Dermis microvascular lymphatic vessel endothelial cell (primary cell): ENCODE results near the gene ACOT8. TPM values are rescaled to one million over a fixed set of nuclear protein-coding genes. Genes with fewer than 3 reads are reported as not detected.
A peak's percentile ranks its signal among the peaks of the same experiment; 100 is the strongest.
"Not testable (repeated sequence)": the region's sequence is repeated elsewhere in the genome, so short reads cannot be mapped to it uniquely, and the experiment has no call there.

Source experiments
- DNase-seq, 2 donors: peaks; one replicate each; pipeline versions ENCODE4 v3.0.0 to v3.0.0-alpha.2; 2010; ENCODE audit warnings: low read depth in 2 of 2
- total RNA-seq: library from RNA; depleted of rRNA; stranded (reverse); fragments of >200 nt; gene quantifications from 2 replicates; pipeline ENCODE4 v1.2.1, GENCODE V29; 2014

ACOT8 gene
- total RNA-seq, 1 donor from 2014 or later, result 26.8 TPM

DNA sequence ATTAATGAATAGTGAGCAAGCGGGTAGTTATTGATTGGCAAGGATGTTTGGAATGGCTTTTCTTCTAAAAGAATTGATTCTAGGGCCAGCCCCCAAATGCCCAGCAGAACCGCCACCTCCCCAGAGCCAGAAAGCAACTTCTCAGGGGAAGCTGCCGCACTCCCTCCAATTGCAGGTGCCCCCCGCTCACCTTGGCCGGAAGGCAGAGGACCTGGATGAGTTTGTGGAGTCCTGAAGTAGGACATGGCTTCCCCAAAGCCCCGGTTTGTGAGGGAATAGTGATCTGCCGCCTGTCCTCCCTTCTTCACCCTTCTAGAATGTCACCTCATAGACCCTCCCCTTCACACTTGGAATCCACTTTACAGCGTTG lies 30.1 kb upstream of the ACOT8 start, which contains the start of gene SPATA25:
Gene SPATA25, minus strand, starts transcription at position 277 of the 370 bp plus-strand sequence. Its CDS starts 32 bp downstream, at position 245.
- no peak for DNase-seq

DNA sequence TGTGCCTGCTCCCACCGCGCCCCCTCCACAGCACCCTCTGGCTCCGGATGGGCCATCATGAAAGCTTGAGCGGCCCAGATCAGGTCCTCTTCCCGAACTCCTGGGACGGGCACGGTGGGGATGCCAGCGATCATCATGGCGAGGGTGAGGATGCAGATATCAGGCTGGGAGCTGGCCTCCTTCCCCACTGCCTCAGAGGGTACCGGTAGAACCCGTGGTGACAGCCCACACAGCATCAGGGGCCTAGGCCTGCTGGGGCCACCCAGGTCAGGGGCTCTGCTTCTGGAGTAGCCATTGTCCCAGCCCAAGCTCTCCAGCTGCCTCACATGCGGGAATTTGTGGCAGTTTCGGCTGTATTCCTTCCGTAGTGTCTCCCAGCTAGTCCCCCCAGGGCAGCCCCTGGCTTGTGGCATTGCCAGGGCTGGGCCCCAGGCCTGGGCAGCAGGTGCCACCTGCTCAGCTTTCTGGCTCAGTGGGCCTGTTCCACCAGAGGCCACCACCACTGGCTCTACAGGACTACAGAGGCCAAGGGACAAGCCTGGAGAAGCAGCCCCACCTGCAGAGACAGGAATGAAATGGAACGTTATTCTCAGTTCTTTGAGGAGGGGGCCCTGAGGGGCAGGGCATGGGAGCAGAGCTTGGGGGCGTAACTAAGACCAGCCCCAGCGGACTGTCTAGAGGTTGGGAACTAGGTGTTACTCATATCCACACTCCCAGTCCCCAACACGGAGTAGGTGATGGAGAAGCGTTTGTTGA lies 29.6 kb upstream of the ACOT8 start:
- DNase-seq, result no peak

DNA sequence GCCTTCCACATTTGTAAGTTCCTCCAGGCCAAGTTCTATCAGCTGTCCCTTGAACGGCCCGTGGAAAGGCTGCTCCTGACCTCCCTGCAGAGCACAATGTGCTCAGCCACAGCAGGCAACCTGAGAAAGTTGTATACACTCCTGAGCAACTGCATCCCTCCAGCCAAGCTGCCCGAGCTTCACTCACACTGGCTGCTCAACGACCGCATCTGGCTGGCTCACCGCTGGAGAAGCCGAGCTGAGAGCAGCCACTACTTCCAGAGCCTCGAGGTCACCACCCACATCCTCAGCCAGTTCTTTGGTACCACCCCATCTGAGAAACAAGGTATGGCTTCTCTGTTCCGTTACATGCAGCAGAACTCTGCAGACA lies 25.9 kb upstream of the ACOT8 start:
- DNase-seq, result no peak

DNA sequence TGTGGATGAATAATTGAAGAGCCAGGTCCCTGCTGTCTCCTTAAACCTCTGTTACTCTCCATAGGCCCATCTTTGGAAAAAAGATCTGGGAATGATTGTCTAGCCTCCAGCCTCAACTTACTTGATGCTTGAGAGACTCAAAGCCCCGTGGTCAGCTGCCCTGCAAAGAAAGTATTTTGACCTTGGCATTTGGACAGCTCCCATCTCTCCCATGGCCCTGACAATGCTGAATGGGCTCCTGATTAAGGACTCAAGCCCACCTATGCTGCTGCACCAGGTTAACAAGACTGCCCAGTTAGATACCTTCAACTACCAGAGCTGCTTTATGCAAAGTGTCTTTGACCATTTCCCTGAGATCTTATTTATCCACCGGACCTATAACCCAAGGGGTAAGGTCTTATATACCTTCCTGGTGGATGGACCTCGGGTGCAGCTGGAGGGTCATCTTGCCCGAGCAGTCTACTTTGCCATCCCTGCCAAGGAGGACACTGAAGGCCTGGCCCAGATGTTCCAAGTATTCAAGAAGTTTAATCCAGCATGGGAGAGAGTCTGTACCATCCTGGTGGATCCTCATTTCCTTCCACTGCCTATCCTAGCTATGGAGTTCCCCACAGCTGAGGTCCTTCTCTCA lies 25.4 kb upstream of the ACOT8 start:
- no peak for DNase-seq

DNA sequence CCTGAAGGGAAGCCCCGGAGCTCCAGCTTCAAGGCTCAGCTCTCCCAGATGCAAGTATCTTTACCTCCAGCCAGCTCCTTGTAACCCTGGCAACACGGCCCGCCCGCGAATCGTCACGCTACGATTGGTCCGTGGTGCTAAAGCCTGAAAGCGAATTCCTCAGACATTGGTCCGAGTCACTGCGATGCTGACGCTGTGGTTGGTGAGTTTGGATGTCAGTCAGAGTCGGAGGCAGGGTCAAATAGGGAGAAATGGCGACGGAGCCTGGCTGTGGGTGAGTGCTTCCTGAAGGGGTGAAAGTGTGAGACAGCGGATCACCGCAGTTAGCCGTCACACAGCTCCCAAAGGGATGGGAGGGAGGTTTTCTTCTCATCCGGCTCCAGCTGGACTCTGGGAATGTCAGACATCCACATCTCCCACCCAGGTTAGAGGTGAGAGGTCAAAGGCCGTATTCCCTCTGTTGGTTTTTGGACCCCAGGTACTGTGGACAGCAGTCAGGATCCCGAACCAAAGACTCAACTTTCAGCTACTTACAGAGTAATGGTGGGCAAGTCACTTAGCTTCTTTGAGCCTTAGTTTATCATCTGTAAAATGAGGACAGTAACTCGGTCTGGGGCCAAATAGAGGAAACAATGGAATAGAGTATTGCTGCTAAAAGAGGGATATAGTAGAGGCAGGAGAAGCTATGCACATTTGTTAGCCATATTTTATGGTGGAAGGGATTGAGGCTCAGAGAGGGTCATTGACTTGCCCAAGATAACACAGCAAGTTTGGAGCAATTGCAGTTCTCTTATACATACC lies 24.0 kb upstream of the ACOT8 start, which contains the start of gene ZSWIM1:
Gene ZSWIM1, plus strand, starts transcription at position 240 of the 801 bp plus-strand sequence. CDS start 1,366 bp downstream, outside the sequence.
- DNase-seq, result peak; percentile 99

DNA sequence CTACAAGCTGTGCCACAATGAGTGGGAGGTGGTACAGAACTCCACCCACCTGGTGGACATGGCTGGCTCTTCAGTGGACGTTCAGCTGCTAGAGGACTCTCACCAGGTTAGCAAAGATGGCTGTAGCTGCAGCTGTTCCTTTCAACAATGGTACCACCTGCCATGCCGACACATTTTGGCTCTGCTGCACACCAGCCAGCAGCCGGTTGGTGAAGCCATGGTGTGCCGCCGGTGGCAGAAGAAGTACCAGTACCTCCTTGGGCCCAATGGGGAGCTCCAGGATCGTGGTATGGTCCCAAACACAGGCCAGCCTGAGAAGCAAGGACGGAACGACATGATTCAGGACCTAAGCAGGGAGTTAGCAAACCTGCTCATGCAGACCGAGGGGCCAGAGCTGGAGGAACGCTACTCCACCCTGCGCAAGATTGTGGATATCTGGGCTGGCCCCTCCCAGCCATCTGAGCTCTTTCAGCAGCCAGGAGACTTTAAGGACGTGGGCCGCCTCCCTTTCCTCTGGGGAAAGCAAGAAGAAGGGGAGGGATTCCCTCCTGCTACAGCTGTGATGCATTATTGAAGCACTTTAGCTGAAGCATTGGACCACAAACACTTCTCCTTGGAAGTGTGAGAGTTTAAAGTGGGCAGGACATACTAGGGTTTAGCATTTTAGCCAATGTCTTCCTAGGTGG lies 21.0 kb upstream of the ACOT8 start:
- no peak for DNase-seq

DNA sequence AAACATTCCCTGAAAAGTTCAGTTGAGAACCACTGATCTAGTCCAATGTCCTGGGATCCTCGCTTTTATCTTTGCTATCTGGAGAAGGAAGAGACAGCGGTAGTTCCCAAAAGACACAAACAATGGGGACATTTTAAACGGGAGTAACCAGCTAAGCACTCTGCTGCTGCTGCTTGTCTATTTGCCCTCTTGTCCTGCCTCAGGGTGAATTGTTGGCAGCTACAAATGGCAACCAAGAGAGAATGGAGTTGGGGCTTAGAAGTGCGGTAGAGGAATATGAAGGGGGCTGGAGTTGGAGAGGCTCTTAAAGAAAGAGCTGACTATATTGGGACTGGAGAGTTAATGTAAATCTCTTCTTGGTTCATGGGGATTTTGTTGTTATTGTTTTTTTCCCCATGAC lies 17.4 kb upstream of the ACOT8 start:
- DNase-seq, result no peak

DNA sequence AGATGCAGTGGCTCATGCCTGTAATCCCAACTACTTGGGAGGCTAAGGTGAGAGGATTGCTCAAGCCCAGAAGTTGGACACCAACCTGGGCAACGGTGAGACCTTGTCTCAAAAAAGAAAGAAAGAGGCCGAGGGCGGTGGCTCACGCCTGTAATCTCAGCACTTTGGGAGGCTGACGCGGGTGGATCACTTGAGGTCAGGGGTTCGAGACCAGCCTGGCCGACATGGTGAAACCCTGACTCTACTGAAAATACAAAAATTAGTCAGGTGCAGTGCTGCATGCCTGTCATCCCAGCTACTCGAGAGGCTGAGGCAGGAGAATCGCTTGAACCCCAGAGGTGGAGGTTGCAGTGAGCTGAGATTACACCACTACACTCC lies 16.9 kb upstream of the ACOT8 start:
- DNase-seq, result not testable (repeated sequence)

DNA sequence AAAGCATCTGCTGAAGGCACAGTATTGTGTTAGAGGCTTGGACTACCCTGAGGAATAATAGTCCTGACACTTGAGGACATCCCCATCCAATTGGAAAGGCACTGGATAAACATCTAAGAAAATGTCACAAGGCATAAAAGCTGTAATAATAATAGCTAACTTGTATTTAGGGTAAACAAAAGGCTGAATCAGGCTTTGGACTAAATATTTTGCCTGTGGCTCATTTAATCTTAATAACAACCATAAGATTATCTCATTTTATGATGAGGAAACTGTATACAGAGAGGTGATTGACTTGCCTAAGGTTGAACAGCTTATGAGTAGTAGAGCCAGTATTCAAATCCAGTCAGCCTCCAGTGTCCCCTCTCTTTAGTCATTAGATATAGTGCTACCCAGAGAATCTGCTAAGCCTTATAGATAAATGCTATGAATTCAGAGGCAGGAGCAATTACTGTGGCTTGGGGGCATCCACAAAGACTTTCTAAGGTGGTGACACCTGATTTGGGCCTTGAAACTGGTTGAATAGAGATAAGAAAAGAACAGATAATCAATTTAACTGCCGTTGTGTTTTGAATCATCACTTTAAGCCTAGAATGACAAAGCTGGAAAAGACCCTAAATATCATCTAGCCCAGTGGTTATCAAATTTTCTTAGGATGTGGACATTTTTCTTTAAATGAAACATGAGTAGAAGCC lies 16.4 kb upstream of the ACOT8 start:
- no peak for DNase-seq

DNA sequence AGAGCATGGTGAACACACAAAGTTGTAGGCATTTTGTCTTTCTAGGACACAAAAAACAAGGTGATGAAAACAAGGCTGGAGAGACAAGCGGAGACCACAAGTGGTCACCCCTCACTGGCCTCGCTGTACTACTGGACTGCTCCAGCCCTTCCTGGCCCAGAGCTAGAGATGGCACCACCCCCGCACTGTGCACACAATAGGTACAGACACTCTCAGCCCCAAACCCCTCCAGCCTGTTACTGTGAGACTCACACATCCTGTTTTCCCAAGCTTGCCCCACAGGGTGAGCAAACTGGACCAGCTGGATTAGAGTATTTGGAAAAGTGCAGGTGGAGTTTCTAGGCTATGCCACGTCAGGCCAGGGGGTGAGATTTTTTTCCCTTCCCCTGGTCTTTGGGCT lies 15.4 kb upstream of the ACOT8 start:
- peak in 1 of 2 donors; percentile 33 for DNase-seq

DNA sequence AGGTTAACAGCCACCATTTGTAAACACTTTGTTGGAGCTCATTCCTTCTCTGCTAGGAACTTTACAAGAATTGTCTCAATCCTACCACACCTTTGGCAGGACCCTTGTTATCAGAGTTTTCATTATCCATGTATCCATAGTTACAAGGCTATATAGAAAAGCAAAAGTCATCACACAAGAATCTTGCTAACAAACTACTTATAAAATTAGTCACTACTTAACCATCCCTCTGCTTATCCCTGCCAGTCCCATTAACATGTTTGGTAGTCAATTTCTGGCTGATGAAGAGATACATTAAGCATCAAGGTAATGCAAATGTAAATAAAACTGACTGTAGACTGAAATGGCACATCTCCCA lies 10.6 kb upstream of the ACOT8 start:
- DNase-seq, result no peak

DNA sequence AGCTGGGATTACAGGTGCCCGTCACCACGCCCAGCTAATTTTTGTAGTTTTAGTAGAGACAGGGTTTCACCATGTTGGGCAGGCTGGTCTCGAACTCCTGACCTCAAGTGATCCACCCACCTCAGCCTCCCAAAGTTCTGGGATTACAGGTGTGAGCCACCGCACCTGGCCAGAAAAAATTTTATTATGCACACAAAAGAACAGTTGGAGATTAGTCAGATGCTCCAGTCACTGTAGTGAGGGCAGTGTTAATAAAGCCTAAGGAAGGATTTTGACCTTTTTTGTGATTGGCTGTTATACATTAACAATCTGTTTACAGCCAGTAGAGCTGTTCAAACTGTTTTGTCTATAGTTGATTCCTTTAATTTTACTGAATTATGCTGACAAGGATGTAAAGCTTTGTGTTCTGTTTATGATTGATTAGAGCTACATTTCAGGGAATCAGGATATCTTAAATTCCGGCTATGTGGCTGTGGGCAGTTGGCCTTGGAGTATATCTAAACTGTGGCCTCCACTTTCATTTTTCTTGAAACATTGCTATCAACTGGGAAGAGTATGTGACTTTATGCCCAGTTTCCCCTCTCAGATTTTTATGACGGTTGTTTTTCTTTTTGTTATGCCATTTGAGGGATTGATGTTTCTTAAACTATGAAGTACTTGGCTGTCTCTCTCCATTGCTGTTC lies 10.1 kb upstream of the ACOT8 start:
- no peak for DNase-seq

DNA sequence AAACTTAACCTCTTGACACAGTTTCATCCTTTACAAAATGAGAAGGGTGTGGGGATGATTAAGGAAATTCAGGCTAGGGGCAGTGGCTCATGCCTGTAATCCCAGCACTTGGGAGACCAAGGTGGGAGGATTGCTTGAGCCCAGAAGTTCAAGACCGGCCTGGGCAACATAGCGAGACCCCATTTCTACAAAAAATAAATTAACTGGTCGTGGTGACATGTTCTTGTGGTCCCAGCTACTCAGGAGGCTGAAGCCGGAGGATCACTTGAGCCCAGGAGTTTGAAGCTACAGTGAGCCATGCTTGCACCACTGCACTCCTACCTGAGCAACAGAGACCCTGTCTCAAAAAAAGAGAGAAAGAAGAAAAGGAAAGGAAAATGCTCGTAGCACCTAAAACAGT lies 9.3 kb upstream of the ACOT8 start:
- DNase-seq, result no peak

DNA sequence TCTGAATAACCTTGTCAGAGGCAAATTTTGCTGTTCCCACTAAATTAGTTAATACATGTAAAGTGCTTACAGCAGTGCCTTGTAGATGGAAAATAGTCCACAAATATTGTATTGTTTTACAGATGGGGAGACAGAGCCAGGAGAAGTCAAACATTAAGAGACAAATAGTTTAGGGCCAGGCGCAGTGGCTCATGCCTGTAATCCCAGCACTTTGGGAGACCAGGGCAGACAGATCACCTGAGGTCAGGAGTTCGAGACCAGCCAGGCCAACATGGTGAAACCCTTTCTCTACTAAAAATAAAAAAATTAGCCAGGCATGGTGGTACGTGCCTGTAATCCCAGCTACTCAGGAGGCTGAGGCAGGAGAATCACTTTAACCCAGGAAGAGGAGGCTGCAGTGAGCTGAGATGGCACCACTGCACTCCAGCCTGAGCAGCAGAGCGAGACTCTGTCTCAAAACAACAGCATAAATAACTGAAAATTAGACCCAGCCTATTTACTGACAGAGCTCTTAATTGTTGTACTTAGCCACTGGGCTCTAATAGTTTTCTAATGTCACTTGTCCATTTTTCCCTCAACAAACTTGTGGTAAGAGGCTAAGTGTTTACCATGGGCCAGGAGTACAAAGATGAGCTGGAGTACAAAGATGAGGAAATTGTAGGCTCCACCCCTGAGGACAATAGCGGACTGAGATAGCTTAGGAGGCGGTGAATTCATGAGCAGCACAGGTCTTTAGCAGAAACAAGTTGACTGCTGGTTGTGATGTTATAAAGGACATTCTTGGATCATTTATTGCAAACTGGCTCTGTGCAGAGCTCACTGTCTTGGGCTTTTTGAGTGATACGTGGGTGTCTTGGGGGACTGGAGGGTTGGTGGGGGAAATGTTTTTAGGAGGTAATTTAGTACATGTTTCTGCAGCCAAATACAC lies 6.6 kb upstream of the ACOT8 start:
- DNase-seq, result no peak

DNA sequence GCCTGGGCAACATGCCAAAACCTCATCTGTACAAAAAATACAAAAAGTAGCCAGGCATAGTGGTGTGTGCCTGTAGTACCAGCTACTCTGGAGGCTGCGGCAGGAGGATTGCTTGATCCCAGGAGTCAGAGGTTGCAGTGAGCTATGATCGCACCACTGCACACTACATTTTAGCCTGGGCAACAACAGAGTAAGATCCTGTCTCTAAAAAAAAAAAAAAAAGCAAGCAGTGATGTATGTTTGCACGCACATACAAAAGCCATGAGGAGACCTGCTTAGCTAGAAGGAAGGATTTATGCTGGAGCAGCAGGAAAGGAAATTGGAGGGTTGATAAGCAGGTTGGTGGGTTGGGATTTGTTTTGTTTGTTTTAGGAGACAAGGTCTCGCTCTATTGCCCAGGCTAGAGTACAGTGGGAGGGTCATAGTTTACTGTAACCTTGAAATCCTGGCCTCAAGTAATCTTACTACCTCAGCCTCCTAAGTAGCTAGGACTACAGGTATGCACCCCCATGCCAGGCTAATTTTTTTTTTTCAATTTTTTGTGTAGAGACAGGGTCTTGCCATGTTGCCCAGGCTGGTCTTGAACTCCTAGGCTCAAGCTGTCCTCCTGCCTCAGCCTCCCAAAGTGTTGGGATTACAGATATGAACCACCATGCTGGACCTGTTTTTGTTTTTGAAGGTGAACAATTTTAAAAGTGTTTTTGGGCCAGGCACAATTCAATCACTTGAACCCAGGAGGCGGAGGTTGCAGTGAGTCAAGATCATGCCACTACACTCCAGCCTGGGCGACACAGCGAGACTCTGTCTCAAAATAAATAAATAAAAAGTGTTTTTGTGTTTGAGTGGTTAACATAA lies 4.3 kb upstream of the ACOT8 start:
- peak; percentile 23 to 63 for DNase-seq

DNA sequence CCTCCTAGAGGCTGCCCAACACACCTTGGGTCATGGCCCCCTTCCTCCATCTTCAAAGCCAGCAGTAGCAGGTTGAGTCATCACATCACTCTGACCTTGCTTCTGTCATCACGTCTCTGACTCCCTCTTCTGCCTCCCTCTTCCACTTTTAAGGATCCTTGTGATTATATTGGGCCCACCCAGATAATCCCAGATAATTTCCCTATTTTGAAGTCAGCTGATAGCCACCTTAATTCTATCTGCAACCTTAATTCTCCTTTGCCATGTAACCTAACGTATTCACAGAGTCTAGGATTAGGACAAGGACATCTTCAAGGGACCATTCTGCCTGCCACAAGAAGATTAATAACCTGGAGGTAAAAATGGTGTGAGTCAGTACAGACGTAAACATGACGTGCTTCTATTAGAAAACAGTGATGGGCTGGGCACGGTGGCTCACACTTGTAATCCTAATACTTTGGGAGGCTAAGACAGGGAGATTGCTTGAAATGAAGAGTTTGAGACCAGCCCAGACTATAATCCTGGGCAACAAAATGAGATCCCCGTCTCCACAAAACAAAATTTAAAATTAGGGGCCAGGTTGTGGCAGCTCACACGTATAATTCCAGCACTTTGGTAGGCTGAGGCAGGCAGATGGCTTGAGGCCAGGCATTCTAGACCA lies 3.5 kb upstream of the ACOT8 start:
- DNase-seq, result no peak

DNA sequence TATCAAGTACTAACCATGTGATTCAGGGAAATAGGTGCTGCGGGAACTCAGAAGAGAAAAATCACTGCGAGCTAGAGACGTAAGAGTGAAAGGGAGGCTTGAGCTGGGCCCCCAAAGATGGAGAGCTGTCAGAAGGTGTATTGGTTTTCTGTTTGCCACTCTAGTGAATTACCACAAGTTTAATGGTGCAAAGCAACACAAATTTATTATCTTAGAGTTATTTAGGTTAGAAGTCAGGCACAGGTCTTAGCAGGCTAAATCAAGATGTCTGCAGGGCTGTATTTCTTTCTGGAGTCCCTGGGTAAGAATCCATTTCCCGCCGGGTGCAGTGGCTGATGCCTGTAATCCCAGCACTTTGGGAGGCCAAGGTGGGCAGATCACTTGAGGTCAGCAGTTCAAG lies 2.7 kb upstream of the ACOT8 start:
- DNase-seq, result no peak

DNA sequence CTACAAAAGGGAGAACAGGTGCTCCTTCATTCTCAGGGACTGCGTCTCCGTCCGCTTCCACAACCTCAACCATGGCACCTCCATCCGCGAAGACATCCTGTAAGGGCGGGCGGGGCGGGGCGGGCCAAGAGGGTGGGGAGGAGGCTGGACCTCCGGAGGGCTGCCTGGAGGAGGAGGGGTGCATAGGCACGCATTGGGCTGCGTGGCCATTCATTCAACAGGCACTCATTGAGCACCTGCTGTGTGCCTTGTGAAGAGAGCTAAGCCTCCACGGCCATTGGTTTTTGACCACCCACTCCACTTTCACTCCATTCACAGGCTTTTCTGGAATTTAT lies 657 bp upstream of the ACOT8 start:
- peak in 1 of 2 donors; percentile 15 for DNase-seq
